HCT116 (cell line): ENCODE measurements around the gene PRICKLE2. TPM values are rescaled to one million over a fixed set of nuclear protein-coding genes. Genes with fewer than 3 reads are reported as not detected.

Experiments
- ATAC-seq: fragments of 200-7000 bp; cut with Tn5 transposase; 2 replicates; pipeline ENCODE4 v1.9.1; 2020; ENCODE audit warnings: mild to moderate bottlenecking, moderate library complexity
- BruUV-seq: library from RNA; stranded (reverse); fragments of 400-500 nt; replicated peaks from 2 replicates; lab custom pipeline; 2021; lab: Mats Ljungman, UMichigan
- CTCF ChIA-PET: fragments of 300-600 bp; sonication (Branson Sonifier 250); formaldehyde crosslinking; loops from one replicate; lab custom pipeline; 2021; ENCODE audit warnings: antibody characterized with exemption; lab: Charles Lee
- POLR2A ChIA-PET: fragments of 300-600, 350-600 bp; sonication (Branson Sonifier 250); formaldehyde crosslinking; loops from one replicate; lab custom pipeline; 2021; ENCODE audit warnings: antibody characterized with exemption; lab: Charles Lee
- RAD21 ChIA-PET, 2 experiments: fragments of 300-600 bp; sonication (Branson Sonifier 250); formaldehyde crosslinking; loops; one replicate each; lab custom pipeline; 2023; ENCODE audit warnings: low total read pairs in 2 of 2; ENCODE audit not compliant: uncharacterized antibody in 2 of 2, unreplicated experiment in 2 of 2, low non-redundant PET in 1 of 2; lab: Charles Lee
- DNase-seq: peaks from one replicate; pipeline ENCODE4 v3.0.0-alpha.2; 2010; ENCODE audit warnings: low read depth, low spot score
- H2AFZ ChIP-seq: fragments of 200-600 bp; shearing (Covaris generic), sonication (generic); 2 replicates; pipeline ENCODE4 v1.6.1; 2017; ENCODE audit warnings: low read depth, mixed run types, mixed read lengths, antibody characterized with exemption, low read length; ENCODE audit not compliant: poor library complexity, severe bottlenecking
- H3K27ac ChIP-seq: 2 replicates; pipeline ENCODE4 v1.5.1; 2012; ENCODE audit warnings: low read depth, low read length
- H3K27me3 ChIP-seq: fragments of 200-600 bp; sonication (generic); 2 replicates; pipeline ENCODE4 v1.6.1; 2016; ENCODE audit warnings: mixed run types, low read length, mixed read lengths; ENCODE audit not compliant: insufficient read depth
- H3K36me3 ChIP-seq, 2 experiments: fragments of 200-500 bp in 1 of 2; fragments of 200-600 bp in 1 of 2; sonication (Bioruptor generic) in 1 of 2; sonication (generic) in 1 of 2; 2 replicates each; pipeline versions ENCODE4 v1.5.1 to v1.6.1; 2014 to 2016; ENCODE audit warnings: low read length in 2 of 2, inconsistent platforms in 1 of 2, mixed read lengths in 1 of 2, mixed run types in 1 of 2; ENCODE audit not compliant: insufficient read depth in 2 of 2, control insufficient read depth in 1 of 2
- H3K4me1 ChIP-seq, 2 experiments: fragments of 200-600 bp in 1 of 2; sonication (generic) in 1 of 2; 2 replicates each; pipeline versions ENCODE4 v1.5.1 to v1.6.1; 2012 to 2017; ENCODE audit warnings: low read length in 2 of 2, inconsistent platforms in 1 of 2, mild to moderate bottlenecking in 1 of 2, mixed read lengths in 1 of 2, mixed run types in 1 of 2, moderate library complexity in 1 of 2; ENCODE audit not compliant: insufficient read depth in 2 of 2, control insufficient read depth in 1 of 2
- H3K4me2 ChIP-seq: fragments of 200-600 bp; sonication (generic); 2 replicates; pipeline ENCODE4 v1.6.1; 2017; ENCODE audit warnings: mixed run types, low read length, mixed read lengths
- H3K4me3 ChIP-seq, 2 experiments: fragments of 200-600 bp in 1 of 2; sonication (generic) in 1 of 2; replicated peaks in 1 of 2; 2 replicates each; pipeline ENCODE4 v1.5.1; 2011 to 2016; ENCODE audit warnings: low read length in 2 of 2, control low read depth in 1 of 2, low read depth in 1 of 2, mild to moderate bottlenecking in 1 of 2, mixed read lengths in 1 of 2, mixed run types in 1 of 2
- H3K79me2 ChIP-seq: fragments of 200-600 bp; sonication (generic); 2 replicates; pipeline ENCODE4 v1.6.1; 2017; ENCODE audit warnings: mild to moderate bottlenecking, mixed run types, low read length, moderate library complexity, mixed read lengths; ENCODE audit not compliant: insufficient read depth
- H3K9ac ChIP-seq: fragments of 200-600 bp; sonication (generic); 2 replicates; pipeline ENCODE4 v1.6.1; 2016; ENCODE audit warnings: low read length, mixed read lengths
- H3K9me2 ChIP-seq: fragments of 200-600 bp; sonication (generic), shearing (Covaris generic); 2 replicates; pipeline ENCODE4 v1.6.1; 2017; ENCODE audit warnings: mixed run types, mild to moderate bottlenecking, moderate library complexity; ENCODE audit not compliant: insufficient read depth
- H3K9me3 ChIP-seq, 2 experiments: fragments of 200-500 bp in 1 of 2; fragments of 200-600 bp in 1 of 2; sonication (Bioruptor generic) in 1 of 2; sonication (generic) in 1 of 2; 2 replicates each; pipeline ENCODE4 v1.6.1; 2014 to 2017; ENCODE audit warnings: low read length in 2 of 2, mixed read lengths in 2 of 2, inconsistent platforms in 1 of 2, low read depth in 1 of 2, mild to moderate bottlenecking in 1 of 2, mixed run types in 1 of 2, moderate library complexity in 1 of 2; ENCODE audit not compliant: control insufficient read depth in 1 of 2, insufficient read depth in 1 of 2
- H4K20me1 ChIP-seq: fragments of 200-600 bp; sonication (generic), shearing (Covaris generic); 2 replicates; pipeline ENCODE4 v1.6.1; 2017; ENCODE audit warnings: mixed run types, mild to moderate bottlenecking, moderate library complexity; ENCODE audit not compliant: insufficient read depth
- CEBPB ChIP-seq: IDR thresholded peaks from 2 replicates; pipeline ENCODE4 v1.6.1; 2012; ENCODE audit warnings: low read depth
- CTCF ChIP-seq, 3 experiments: fragments of 200-600 bp in 1 of 3; sonication (generic) in 1 of 3; IDR thresholded peaks in 2 of 3; conservative IDR thresholded peaks in 1 of 3; 2 replicates each; pipeline ENCODE4 v1.5.1; 2012 to 2017; ENCODE audit warnings: low read depth in 2 of 3, low read length in 2 of 3, antibody characterized with exemption in 1 of 3, borderline replicate concordance in 1 of 3, control low read depth in 1 of 3, mild to moderate bottlenecking in 1 of 3, mixed read lengths in 1 of 3, mixed run types in 1 of 3, moderate library complexity in 1 of 3; ENCODE audit not compliant: insufficient read depth in 1 of 3
- EGR1 ChIP-seq: IDR thresholded peaks from 2 replicates; pipeline ENCODE4 v1.6.1; 2012; ENCODE audit warnings: low read depth
- ELF1 ChIP-seq: IDR thresholded peaks from 2 replicates; pipeline ENCODE4 v1.6.1; 2012; ENCODE audit warnings: low read depth, borderline replicate concordance
- EZH2 ChIP-seq: fragments of 200-600 bp; sonication (generic); IDR thresholded peaks from 2 replicates; pipeline ENCODE4 v1.6.1; 2017; ENCODE audit warnings: antibody characterized with exemption, mixed run types
- JUND ChIP-seq: IDR thresholded peaks from 2 replicates; pipeline ENCODE4 v1.6.1; 2012
- MAX ChIP-seq: IDR thresholded peaks from 2 replicates; pipeline ENCODE4 v1.6.1; 2012
- POLR2A ChIP-seq: IDR thresholded peaks from 2 replicates; pipeline ENCODE4 v1.7.0; 2011; ENCODE audit warnings: borderline replicate concordance; ENCODE audit not compliant: insufficient read depth, insufficient read length; ENCODE audit errors: extremely low read depth
- RAD21 ChIP-seq: IDR thresholded peaks from 2 replicates; pipeline ENCODE4 v1.6.1; 2012; ENCODE audit warnings: low read depth, mild to moderate bottlenecking
- SRF ChIP-seq: IDR thresholded peaks from 2 replicates; pipeline ENCODE4 v1.6.1; 2012; ENCODE audit warnings: low read depth
- TCF7L2 ChIP-seq: IDR thresholded peaks from 2 replicates; pipeline ENCODE4 v1.7.0; 2011; ENCODE audit warnings: borderline replicate concordance, inconsistent platforms; ENCODE audit not compliant: insufficient read depth, insufficient read length; ENCODE audit errors: extremely low read depth
- YY1 ChIP-seq: IDR thresholded peaks from 2 replicates; pipeline ENCODE4 v1.6.1; 2011; ENCODE audit warnings: low read length, low read depth, moderate library complexity, mild to moderate bottlenecking; ENCODE audit not compliant: insufficient replicate concordance; ENCODE audit errors: extremely low read depth
- ZNF274 ChIP-seq: fragments of 200-500 bp; sonication (Bioruptor generic); IDR thresholded peaks from 2 replicates; pipeline ENCODE4 v1.6.1; 2014; ENCODE audit warnings: mild to moderate bottlenecking, low read depth, low read length, inconsistent platforms
- intact Hi-C: fragments of 100-400 bp; cut with micrococcal nuclease; formaldehyde crosslinking; loops from 2 replicates; pipeline ENCODE4 v1.10.0; 2022
- total RNA-seq: library from RNA; stranded (reverse); gene quantifications from one replicate; pipeline ENCODE4 v1.2.1, GENCODE V29; 2021; ENCODE audit not compliant: unreplicated experiment
- TF ChIP-seq, protein P1 (sequence below): IDR thresholded peaks from 2 replicates; pipeline ENCODE4 v1.6.1; 2011; ENCODE audit warnings: mild to moderate bottlenecking, low read length, moderate library complexity; ENCODE audit not compliant: insufficient replicate concordance; ENCODE audit errors: extremely low read depth
- TF ChIP-seq, protein P2 (sequence below): IDR thresholded peaks from 2 replicates; pipeline ENCODE4 v1.6.1; 2012
- TF ChIP-seq, protein P3 (sequence below): IDR thresholded peaks from 2 replicates; pipeline ENCODE4 v1.6.1; 2012; ENCODE audit warnings: low read depth

The PRICKLE2 gene
- total RNA-seq, 1 experiment from 2014 or later: 0.05 TPM

DNA sequence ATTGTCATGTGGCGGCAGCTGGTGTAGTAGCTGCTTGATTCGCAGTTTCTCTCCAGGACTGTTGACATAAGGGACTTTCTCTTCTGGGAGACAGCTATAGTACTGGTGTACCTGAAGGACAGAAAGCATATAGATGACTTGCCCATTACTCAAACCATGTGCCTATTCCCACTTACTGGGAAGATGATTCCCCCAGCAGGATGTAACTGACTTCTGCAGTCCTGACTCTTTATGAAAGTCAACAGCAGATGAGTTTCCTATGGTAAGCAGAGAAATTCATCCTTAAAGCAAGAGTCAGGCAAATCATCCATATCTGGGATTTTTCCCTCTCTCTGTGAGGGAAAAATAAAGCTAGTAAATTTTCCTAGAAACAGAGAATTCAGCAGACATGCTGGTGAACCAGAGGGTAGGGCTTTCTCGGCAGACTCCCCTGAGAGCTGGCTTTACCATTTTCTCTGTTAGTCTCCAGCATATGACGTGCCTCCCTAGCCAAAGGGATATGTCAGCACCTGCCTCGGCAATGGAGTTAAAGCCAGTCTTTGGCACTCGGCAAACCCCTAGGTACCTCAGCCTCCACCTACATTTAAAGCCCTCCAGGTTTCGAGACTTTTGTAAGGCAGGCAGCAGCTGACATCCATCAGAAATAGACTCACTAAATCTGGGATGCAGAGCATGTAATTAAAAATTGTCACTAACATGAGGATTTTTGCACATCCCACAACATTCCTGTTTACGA is 62.1 kb downstream of the PRICKLE2 start:
- DNase-seq (no peak), ATAC-seq (no peak)
- no peak overlapping the region for H3K9ac ChIP-seq
- no peak overlapping the region for H3K4me3 ChIP-seq
- ChIA-PET RAD21 (no interaction called here), POLR2A (no interaction called here), CTCF (interaction anchor here (0.7 kb wide), 1 partner anchor 49 kb away, joined by 4 read pairs; no protein-coding TSS in a partner anchor)
- H4K20me1 ChIP-seq: no peaks in the 10 kb centered on the region
- H3K27ac ChIP-seq: no peak overlapping the region
- H3K9me2 ChIP-seq: no peaks in the 10 kb centered on the region
- H2AFZ ChIP-seq: no peak overlapping the region
- H3K4me2 ChIP-seq: no peak overlapping the region
- peaks cover 49% of the 10 kb centered on the region for H3K27me3 ChIP-seq
- intact Hi-C loops: no loop called here
- H3K79me2 ChIP-seq: no peaks in the 10 kb centered on the region
- no peaks in the 10 kb centered on the region for H3K36me3 ChIP-seq
- H3K4me1 ChIP-seq: no peaks in the 10 kb centered on the region
- no peaks in the 10 kb centered on the region for H3K9me3 ChIP-seq
- no TSS peak for BruUV-seq
- no peak for TF ChIP-seq ZNF274
- TF ChIP-seq JUND: no peak
- TF ChIP-seq, protein P1, sequence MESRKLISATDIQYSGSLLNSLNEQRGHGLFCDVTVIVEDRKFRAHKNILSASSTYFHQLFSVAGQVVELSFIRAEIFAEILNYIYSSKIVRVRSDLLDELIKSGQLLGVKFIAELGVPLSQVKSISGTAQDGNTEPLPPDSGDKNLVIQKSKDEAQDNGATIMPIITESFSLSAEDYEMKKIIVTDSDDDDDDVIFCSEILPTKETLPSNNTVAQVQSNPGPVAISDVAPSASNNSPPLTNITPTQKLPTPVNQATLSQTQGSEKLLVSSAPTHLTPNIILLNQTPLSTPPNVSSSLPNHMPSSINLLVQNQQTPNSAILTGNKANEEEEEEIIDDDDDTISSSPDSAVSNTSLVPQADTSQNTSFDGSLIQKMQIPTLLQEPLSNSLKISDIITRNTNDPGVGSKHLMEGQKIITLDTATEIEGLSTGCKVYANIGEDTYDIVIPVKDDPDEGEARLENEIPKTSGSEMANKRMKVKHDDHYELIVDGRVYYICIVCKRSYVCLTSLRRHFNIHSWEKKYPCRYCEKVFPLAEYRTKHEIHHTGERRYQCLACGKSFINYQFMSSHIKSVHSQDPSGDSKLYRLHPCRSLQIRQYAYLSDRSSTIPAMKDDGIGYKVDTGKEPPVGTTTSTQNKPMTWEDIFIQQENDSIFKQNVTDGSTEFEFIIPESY: no peak
- no peak for TF ChIP-seq SRF
- no peak for TF ChIP-seq RAD21
- no peak for TF ChIP-seq CEBPB
- TF ChIP-seq CTCF (IDR thresholded peaks at IDR 0.05 in 2 of 3, conservative IDR thresholded peaks at IDR 0.05 in 1 of 3; ENCODE audit: borderline replicate concordance in 1 of 3, insufficient read depth in 1 of 3, low read depth in 2 of 3, low read length in 2 of 3): no peak
- no peak for TF ChIP-seq EZH2
- no peak for TF ChIP-seq MAX
- TF ChIP-seq TCF7L2: no peak
- TF ChIP-seq, protein P2, sequence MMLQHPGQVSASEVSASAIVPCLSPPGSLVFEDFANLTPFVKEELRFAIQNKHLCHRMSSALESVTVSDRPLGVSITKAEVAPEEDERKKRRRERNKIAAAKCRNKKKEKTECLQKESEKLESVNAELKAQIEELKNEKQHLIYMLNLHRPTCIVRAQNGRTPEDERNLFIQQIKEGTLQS: no peak
- TF ChIP-seq POLR2A: no peak
- TF ChIP-seq, protein P3, sequence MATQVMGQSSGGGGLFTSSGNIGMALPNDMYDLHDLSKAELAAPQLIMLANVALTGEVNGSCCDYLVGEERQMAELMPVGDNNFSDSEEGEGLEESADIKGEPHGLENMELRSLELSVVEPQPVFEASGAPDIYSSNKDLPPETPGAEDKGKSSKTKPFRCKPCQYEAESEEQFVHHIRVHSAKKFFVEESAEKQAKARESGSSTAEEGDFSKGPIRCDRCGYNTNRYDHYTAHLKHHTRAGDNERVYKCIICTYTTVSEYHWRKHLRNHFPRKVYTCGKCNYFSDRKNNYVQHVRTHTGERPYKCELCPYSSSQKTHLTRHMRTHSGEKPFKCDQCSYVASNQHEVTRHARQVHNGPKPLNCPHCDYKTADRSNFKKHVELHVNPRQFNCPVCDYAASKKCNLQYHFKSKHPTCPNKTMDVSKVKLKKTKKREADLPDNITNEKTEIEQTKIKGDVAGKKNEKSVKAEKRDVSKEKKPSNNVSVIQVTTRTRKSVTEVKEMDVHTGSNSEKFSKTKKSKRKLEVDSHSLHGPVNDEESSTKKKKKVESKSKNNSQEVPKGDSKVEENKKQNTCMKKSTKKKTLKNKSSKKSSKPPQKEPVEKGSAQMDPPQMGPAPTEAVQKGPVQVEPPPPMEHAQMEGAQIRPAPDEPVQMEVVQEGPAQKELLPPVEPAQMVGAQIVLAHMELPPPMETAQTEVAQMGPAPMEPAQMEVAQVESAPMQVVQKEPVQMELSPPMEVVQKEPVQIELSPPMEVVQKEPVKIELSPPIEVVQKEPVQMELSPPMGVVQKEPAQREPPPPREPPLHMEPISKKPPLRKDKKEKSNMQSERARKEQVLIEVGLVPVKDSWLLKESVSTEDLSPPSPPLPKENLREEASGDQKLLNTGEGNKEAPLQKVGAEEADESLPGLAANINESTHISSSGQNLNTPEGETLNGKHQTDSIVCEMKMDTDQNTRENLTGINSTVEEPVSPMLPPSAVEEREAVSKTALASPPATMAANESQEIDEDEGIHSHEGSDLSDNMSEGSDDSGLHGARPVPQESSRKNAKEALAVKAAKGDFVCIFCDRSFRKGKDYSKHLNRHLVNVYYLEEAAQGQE: no peak
- no peak for TF ChIP-seq ELF1
- no peak for TF ChIP-seq EGR1
- TF ChIP-seq YY1: no peak
- TF ChIP-seq, all 23 proteins: peak for 0
